ENCODE data around the gene CGNL1.

The CGNL1 gene

GRCh38 chr15:57423599-57424140 is 47.4 kb downstream of the CGNL1 start:
- no peak overlapping the region for H3K27ac ChIP-seq (ENCODE audit: low read depth, low read length, poor library complexity, severe bottlenecking)
- no peak overlapping the region for H3K9ac ChIP-seq (ENCODE audit: low read length)
- no peak overlapping the region for H3K4me3 ChIP-seq (ENCODE audit: low read depth, low read length, poor library complexity, severe bottlenecking)
- no peaks in the 10 kb centered on the region for H3K9me3 ChIP-seq (ENCODE audit: low read length)
- no peaks in the 10 kb centered on the region for H3F3A ChIP-seq (ENCODE audit: insufficient read depth, low read length)
- TF ChIP-seq CTCF (IDR thresholded peaks at IDR 0.05; ENCODE audit: low read length), result no peak
- TF ChIP-seq EZH2 (IDR thresholded peaks at IDR 0.05; ENCODE audit: borderline replicate concordance, low read length), result no peak
- H4K20me1 ChIP-seq (ENCODE audit: insufficient read depth, low read length), result no peaks in the 10 kb centered on the region
- no peak overlapping the region for H2AFZ ChIP-seq (ENCODE audit: low read length)
- no peaks in the 10 kb centered on the region for H3K79me2 ChIP-seq (ENCODE audit: insufficient read depth, low read length)
- H3K27me3 ChIP-seq (ENCODE audit: insufficient read depth, low read length), result no peaks in the 10 kb centered on the region; the same call in 1 of the 2 replicates
- H3K9me2 ChIP-seq (ENCODE audit: low read depth, low read length), result no peaks in the 10 kb centered on the region
- no peak overlapping the region for H3K4me2 ChIP-seq (ENCODE audit: low read length)
- H3K36me3 ChIP-seq (ENCODE audit: insufficient read depth, low read length), result no peaks in the 10 kb centered on the region
- no peaks in the 10 kb centered on the region for H3K4me1 ChIP-seq (ENCODE audit: insufficient read depth, low read length, severe bottlenecking)

- Histone ChIP-seq H3K9me2 (ENCODE audit: low read depth, low read length) (no peaks in the 10 kb centered on the region), H3K36me3 (ENCODE audit: insufficient read depth, low read length) (no peaks in the 10 kb centered on the region), H3K79me2 (ENCODE audit: insufficient read depth, low read length) (no peaks in the 10 kb centered on the region), H4K20me1 (ENCODE audit: insufficient read depth, low read length) (no peaks in the 10 kb centered on the region), H3K4me2 (ENCODE audit: low read length) (no peak overlapping the region), H3K9me3 (ENCODE audit: low read length) (no peaks in the 10 kb centered on the region), H3F3A (ENCODE audit: insufficient read depth, low read length) (no peaks in the 10 kb centered on the region), H3K27me3 (ENCODE audit: insufficient read depth, low read length) (no peaks in the 10 kb centered on the region; the same call in 1 of the 2 replicates), H3K9ac (ENCODE audit: low read length) (no peak overlapping the region), H3K27ac (ENCODE audit: low read depth, low read length, poor library complexity, severe bottlenecking) (no peak overlapping the region), H3K4me1 (ENCODE audit: insufficient read depth, low read length, severe bottlenecking) (no peaks in the 10 kb centered on the region), H2AFZ (ENCODE audit: low read length) (no peak overlapping the region), H3K4me3 (ENCODE audit: low read depth, low read length, poor library complexity, severe bottlenecking) (no peak overlapping the region)
- TF ChIP-seq CTCF (IDR thresholded peaks at IDR 0.05; ENCODE audit: low read length) (no peak), EZH2 (IDR thresholded peaks at IDR 0.05; ENCODE audit: borderline replicate concordance, low read length) (no peak)
These were observed 48.5 kb downstream of the CGNL1 start for GRCh38 chr15:57424628-57425405.

- H3F3A ChIP-seq (ENCODE audit: insufficient read depth, low read length), result no peaks in the 10 kb centered on the region
- no peak overlapping the region for H3K9ac ChIP-seq (ENCODE audit: low read length)
- H4K20me1 ChIP-seq (ENCODE audit: insufficient read depth, low read length), result no peaks in the 10 kb centered on the region
- H3K27ac ChIP-seq (ENCODE audit: low read depth, low read length, poor library complexity, severe bottlenecking), result no peak overlapping the region
- H3K9me2 ChIP-seq (ENCODE audit: low read depth, low read length), result no peaks in the 10 kb centered on the region
- no peak overlapping the region for H3K4me3 ChIP-seq (ENCODE audit: low read depth, low read length, poor library complexity, severe bottlenecking)
- no peaks in the 10 kb centered on the region for H3K79me2 ChIP-seq (ENCODE audit: insufficient read depth, low read length)
- H2AFZ ChIP-seq (ENCODE audit: low read length), result no peak overlapping the region
- H3K4me1 ChIP-seq (ENCODE audit: insufficient read depth, low read length, severe bottlenecking), result no peaks in the 10 kb centered on the region
- TF ChIP-seq EZH2 (IDR thresholded peaks at IDR 0.05; ENCODE audit: borderline replicate concordance, low read length) (no peak), CTCF (IDR thresholded peaks at IDR 0.05; ENCODE audit: low read length) (no peak)
- H3K9me3 ChIP-seq (ENCODE audit: low read length), result no peaks in the 10 kb centered on the region
- H3K27me3 ChIP-seq (ENCODE audit: insufficient read depth, low read length), result no peaks in the 10 kb centered on the region; the same call in 1 of the 2 replicates
- H3K4me2 ChIP-seq (ENCODE audit: low read length), result no peak overlapping the region
- H3K36me3 ChIP-seq (ENCODE audit: insufficient read depth, low read length), result no peaks in the 10 kb centered on the region
These were observed 49.5 kb downstream of the CGNL1 start for GRCh38 chr15:57425842-57426241.
